GM21526 (cell line): ENCODE measurements around the gene RAB6B.

ENCODE experiments used
- ATAC-seq: cut with Tn5 transposase; IDR thresholded peaks from one replicate; pipeline ENCODE4 v1.9.1; 2021; ENCODE audit warnings: moderate library complexity; ENCODE audit not compliant: unreplicated experiment, low FRiP score

Gene RAB6B

GRCh38 chr3:133881939-133882825 is 13.5 kb downstream of the RAB6B start:
- no peak for ATAC-seq

DNA sequence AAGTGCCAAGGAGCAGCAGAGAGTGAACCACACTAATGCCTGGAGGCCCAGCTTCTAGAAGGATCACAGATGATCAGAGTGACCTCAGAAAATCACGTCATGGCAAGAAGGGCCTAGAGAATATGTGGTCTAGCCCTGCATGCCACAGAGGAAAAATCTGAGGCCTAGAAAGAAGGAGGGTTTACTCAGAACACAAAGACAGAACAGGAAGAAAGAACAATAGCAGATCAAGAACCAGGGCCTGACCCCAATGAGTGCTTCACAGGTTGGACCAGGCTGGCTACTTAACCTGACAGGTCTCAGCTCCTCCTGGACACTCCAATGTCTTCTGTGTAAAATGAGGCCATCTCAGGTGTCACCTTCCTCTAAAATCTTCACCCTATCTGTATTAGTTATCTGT is 14.2 kb downstream of the RAB6B start:
- ATAC-seq: no peak

DNA sequence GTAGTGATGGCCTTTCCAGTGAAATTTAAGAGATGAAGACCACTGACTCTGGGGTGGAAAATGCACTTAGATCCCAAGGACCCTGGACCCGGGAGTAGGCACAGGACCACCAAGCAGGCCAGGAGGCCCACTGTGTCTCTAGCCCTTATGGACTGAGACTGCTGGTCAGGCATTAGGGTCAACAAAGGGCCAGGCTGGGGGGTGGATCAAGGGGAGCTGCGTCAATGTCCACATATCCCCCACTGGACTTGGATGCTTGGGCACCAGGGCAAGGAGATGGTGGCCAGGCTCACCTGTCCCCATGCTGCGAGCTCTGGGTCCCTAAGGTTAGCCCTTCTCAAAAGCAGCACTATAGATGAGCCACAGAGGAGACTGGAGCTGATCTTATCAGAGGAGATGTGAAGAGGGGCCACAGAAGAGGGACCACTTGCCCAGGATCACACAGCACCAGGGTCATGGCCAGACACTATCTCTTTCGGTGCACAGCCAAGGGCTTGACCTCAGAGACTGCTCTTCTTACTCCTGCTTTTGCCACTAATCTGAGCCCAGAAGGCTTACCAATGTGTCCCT is 14.7 kb downstream of the RAB6B start:
- no peak for ATAC-seq

DNA sequence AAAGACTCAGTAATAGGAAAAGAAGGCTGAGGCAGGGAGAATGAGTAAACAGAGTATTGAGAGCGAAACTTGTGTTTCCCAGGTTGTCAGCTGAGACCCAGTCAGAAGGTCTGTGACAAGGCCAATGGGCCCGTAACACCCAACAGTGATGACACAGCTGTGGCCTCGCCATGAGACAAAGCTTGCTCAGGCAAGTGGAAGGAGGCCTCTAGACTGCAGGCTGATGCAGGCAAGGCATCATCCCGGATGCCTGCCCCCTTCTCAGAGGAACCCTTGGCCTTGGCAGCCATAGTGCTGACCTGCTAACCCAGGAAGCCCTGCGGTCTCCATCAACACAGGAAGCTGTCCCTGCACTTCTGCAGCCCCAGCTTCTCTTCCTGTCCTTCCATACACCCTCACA is 15.4 kb downstream of the RAB6B start:
- ATAC-seq: no peak

GRCh38 chr3:133878518-133878917 is 17.2 kb downstream of the RAB6B start:
- no peak for ATAC-seq

DNA sequence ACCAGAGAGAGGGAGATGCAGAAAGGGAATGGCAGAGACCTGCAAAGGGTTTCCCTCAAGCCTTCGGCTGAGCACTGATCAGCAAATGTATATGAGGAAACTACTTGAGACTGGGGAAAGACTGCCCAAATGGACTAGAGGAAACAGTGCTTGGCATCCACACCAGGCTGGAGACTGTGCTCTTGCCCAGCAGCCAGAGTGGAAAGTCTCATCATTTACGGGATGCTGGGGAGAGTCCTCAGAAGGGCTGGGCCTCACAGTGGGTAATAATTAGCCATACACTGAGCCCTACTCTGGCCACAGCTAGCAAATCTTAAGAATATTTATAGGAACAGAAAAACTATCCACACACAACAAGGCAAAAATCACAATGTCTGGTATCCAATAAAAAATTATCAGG is 18.5 kb downstream of the RAB6B start:
- ATAC-seq: no peak

DNA sequence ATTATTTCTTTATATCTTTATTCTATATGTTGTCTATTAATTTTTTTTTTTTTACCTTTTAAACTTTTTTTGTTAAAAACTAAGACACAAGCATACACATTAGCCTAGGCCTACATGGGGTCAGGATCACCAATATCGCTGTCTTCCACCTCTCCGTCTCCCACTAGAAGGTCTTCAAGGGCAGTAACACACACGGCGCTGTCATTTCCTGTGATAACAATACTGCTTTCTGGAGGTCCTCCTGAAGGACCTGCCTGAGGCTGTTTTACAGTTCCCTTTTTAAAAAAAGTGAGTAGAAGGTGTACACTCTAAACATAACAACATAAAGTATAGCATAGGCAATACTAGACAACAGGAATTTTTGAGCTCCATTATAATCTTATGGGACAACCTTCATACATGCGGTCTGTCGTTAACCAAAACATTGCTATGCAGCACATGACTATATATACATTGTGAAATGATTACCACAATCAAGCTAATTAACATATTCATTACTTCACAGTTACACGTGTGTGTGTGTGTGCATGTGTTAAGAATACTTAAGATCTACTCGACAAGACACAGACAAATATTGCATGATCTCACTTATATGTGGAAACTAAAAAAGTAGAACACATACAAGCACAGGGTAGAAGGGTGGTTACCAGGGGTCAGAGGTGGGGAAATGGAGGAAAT is 20.8 kb downstream of the RAB6B start:
- no peak for ATAC-seq

DNA sequence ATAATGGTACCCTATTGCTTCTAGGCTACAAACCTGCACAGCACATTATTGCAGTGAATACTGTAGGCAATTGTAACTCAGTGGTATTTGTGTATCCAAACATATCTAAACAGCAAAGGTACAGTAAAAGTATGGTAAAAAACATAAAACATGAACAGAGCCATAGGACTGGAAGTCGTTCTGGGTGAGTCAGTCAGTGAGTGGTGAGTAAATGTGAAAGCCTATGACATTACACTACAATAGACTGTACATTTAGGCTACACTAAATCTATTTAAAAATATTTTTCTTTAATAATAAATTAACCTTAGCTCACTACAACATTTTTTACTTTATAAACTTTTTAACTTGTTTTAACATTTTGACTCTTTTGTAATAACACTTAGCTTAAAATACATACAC is 21.3 kb downstream of the RAB6B start:
- ATAC-seq: no peak

GRCh38 chr3:133872781-133873180 is 22.9 kb downstream of the RAB6B start:
- no peak for ATAC-seq

DNA sequence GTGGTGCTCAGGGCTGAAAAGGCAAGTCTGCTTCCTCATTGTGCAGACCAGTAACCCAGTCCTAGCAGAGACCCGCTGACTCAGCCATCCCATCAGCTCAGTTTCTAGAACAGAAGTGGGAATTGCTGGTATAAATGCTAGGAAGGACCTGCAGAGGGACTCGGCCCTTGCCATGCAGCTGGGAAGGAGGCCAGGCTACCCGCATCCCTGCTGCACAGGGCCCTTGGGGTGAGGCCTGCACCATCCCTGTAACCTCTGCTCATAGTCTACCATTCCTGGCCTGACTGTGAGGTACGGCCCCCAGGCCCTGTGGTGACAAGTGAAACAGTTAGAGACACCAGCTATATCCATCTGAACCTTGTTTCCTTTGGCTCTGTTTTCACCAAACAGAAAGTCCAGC is 23.5 kb downstream of the RAB6B start:
- ATAC-seq: no peak

- no peak for ATAC-seq
Observed at GRCh38 chr3:133871368-133872090, 24.2 kb downstream of the RAB6B start.

GRCh38 chr3:133870822-133871221 is 24.9 kb downstream of the RAB6B start:
- no peak for ATAC-seq

GRCh38 chr3:133869586-133869985 is 26.1 kb downstream of the RAB6B start:
- no peak for ATAC-seq

GRCh38 chr3:133868758-133869475 is 26.8 kb downstream of the RAB6B start:
- no peak for ATAC-seq

- ATAC-seq: no peak
Observed at GRCh38 chr3:133868186-133868585, 27.5 kb downstream of the RAB6B start.

- ATAC-seq: no peak
Observed at GRCh38 chr3:133866141-133866540, 29.5 kb downstream of the RAB6B start.

- ATAC-seq: no peak
Observed at GRCh38 chr3:133865136-133865855, 30.4 kb downstream of the RAB6B start.

- no peak for ATAC-seq
Observed at GRCh38 chr3:133864616-133865015, 31.1 kb downstream of the RAB6B start.

DNA sequence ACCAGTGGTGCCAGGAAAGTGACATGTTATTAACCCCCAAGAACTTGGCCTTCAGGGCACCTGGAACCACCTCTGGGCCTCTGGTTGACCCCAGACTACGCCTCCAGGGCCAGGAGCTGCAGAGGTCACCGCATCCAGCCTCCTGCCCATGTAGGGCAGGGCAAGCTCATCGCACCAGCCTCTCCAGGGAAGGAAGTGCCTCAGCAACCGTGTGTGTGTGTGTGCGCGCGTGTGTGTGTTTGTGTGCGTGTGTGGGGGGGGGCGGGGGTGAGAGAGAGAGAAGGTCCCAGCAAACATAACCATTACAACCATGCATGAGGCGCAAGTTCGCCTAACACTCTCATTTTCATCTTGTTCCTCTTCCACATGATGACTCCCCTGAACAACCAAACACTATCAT is 31.8 kb downstream of the RAB6B start:
- no peak for ATAC-seq

- ATAC-seq: no peak
Observed at GRCh38 chr3:133862161-133862560, 33.5 kb downstream of the RAB6B start.
